ENCODE measurements around the gene KRT3. TPM values are rescaled to one million over a fixed set of nuclear protein-coding genes. Genes with fewer than 3 reads are reported as not detected.

Gene KRT3
- total and polyA plus RNA-seq, 9 of the 15 experiments (the other 6 are each of a cell fraction or from before 2014, with no cell fraction given), result not detected

DNA sequence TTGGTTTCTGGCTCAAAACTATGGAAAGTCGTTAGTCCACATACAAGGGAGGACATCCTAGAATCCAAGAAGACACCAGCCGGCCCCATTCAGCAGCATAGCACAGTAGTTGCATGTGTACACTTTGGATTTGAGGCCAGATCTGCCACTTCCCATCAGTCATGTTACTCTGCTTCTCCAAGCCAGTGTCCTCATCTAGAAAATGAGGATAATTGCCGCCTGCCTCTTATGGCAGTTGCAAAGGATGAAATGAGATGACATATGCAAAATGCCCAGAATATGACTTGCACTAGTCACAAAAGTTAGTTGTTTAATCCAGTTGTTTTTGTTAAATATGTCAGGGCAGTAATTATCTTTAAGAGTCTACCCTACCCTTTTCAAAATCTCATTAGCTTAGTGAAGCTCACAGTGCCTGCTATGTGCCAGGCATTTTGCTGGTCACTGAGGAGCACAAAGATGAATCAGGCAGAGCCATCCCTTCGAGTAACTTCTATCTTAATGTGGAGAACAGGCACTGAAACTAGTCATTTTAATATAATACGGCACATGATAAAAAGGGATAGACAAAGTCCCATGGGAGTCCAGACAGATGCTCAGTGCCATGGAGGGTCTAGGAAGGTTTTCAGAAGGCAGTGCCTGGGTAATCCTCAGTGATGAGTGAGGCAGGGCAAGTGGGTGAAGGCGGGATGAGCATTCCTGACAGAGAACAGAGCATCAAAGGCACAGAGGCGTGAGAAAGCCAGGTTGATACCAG lies 12.2 kb downstream of the KRT3 start (continued):
- TF ChIP-seq ZNF197 (CRISPR knock-in tag; IDR thresholded peaks at IDR 0.05; ENCODE audit: low read depth) (no peak), ETV6 (IDR thresholded peaks at IDR 0.05; ENCODE audit: borderline replicate concordance in 1 of 2, low read depth in 2 of 2, low read length in 1 of 2) (no peak), ETV6 (CRISPR knock-in tag; IDR thresholded peaks at IDR 0.05; ENCODE audit: borderline replicate concordance) (no peak), ZKSCAN8 (CRISPR knock-in tag; IDR thresholded peaks at IDR 0.05) (no peak), ZBTB1 (CRISPR knock-in tag; IDR thresholded peaks at IDR 0.05; ENCODE audit: borderline replicate concordance, low read depth) (no peak), ETS2 (tag; IDR thresholded peaks at IDR 0.05; ENCODE audit: borderline replicate concordance, poor library complexity, severe bottlenecking) (no peak), CBX1 (IDR thresholded peaks at IDR 0.05; ENCODE audit: low read depth) (no peak), NFE2 (IDR thresholded peaks at IDR 0.05; ENCODE audit: low read depth) (no peak)
- TF ChIP-seq, protein P1, sequence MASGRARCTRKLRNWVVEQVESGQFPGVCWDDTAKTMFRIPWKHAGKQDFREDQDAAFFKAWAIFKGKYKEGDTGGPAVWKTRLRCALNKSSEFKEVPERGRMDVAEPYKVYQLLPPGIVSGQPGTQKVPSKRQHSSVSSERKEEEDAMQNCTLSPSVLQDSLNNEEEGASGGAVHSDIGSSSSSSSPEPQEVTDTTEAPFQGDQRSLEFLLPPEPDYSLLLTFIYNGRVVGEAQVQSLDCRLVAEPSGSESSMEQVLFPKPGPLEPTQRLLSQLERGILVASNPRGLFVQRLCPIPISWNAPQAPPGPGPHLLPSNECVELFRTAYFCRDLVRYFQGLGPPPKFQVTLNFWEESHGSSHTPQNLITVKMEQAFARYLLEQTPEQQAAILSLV (tag; IDR thresholded peaks at IDR 0.05), result no peak
- TF ChIP-seq, protein P2, sequence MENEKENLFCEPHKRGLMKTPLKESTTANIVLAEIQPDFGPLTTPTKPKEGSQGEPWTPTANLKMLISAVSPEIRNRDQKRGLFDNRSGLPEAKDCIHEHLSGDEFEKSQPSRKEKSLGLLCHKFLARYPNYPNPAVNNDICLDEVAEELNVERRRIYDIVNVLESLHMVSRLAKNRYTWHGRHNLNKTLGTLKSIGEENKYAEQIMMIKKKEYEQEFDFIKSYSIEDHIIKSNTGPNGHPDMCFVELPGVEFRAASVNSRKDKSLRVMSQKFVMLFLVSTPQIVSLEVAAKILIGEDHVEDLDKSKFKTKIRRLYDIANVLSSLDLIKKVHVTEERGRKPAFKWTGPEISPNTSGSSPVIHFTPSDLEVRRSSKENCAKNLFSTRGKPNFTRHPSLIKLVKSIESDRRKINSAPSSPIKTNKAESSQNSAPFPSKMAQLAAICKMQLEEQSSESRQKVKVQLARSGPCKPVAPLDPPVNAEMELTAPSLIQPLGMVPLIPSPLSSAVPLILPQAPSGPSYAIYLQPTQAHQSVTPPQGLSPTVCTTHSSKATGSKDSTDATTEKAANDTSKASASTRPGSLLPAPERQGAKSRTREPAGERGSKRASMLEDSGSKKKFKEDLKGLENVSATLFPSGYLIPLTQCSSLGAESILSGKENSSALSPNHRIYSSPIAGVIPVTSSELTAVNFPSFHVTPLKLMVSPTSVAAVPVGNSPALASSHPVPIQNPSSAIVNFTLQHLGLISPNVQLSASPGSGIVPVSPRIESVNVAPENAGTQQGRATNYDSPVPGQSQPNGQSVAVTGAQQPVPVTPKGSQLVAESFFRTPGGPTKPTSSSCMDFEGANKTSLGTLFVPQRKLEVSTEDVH (IDR thresholded peaks at IDR 0.05; ENCODE audit: low read depth, partially characterized antibody), result no peak
- TF ChIP-seq, protein P3, sequence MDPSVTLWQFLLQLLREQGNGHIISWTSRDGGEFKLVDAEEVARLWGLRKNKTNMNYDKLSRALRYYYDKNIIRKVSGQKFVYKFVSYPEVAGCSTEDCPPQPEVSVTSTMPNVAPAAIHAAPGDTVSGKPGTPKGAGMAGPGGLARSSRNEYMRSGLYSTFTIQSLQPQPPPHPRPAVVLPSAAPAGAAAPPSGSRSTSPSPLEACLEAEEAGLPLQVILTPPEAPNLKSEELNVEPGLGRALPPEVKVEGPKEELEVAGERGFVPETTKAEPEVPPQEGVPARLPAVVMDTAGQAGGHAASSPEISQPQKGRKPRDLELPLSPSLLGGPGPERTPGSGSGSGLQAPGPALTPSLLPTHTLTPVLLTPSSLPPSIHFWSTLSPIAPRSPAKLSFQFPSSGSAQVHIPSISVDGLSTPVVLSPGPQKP (CRISPR knock-in tag; IDR thresholded peaks at IDR 0.05), result no peak
